NCI-H2107 (cell line): Measurements from ENCODE around the gene SYCP2.

Experiments
- DNase-seq: peaks from one replicate; lab custom pipeline; 2025; lab: John Stamatoyannopoulos, UW

SYCP2 gene

DNA sequence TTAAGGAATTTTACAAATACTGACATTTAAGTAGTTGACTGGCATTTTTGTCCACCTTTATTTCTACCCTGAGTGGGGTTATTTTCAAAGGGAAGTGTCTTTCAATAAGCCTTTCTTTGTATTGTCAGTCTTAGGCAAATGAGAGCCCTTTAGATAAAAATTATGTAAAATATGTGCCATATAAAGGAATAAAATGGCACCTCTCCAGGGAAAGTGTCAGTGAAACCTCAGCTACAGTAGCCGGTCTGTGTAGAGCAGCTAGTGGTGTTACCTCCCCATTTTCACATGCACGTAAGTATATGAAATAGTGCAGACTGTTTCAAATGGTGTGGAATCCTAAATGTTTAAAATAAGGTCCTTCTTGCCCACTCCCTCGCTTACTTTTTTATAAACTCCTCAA lies 11.7 kb upstream of the SYCP2 start:
- DNase-seq = no peak

DNA sequence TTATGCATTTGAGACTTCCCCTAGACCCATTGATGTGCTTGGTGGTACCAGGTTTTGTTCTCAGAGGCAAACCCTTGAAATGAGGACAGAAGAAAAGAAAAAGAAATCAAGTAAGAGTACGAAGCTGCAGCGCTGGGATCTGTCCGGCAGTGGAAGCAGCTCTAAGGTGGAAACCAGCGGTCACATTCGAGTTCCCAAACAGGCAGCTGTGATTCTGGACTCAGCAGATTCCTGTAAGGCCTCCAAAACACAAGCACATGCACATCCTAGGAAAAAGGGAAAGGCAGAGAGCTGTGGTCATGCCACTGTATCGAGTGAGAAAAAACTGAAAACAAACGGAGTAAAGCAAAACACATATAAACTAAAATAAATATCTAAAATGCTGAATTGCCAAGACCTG lies 11.3 kb upstream of the SYCP2 start:
- DNase-seq = no peak

DNA sequence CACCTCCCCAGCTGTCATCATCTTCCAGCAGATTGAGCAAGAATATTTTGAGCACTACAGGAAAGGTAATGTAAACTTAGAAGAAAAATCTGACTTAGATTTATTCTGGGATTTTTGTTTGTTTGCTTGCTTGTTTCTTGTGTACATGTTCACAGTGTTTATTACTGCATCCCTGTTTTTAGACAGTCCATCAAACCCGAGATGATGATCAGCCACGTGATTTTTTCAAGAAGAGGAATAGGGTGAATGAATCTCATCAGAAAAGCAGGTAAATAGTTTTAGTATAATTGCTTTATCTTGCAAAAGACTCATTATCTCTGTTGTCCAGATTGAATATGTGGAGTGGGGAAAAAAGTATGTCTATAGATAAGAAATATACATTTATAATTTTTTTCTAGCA lies 8.8 kb upstream of the SYCP2 start:
- no peak for DNase-seq

DNA sequence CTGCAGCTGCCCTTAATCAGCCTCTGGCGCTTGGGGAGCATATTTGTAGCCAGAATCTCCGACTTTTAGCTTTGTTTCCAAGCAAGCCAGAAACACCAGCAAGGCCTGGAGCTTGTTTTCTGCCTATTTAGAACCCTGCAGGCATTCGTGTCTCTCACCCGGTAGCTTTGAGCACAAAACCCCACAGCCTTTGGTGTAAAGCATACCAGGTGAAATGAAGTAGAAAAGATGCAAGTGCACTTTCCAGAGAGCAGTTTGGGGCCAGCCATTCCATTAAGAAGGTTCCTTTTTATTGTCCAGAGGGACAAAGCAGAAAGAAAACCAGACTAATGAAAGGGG lies 7.5 kb upstream of the SYCP2 start:
- DNase-seq = no peak

DNA sequence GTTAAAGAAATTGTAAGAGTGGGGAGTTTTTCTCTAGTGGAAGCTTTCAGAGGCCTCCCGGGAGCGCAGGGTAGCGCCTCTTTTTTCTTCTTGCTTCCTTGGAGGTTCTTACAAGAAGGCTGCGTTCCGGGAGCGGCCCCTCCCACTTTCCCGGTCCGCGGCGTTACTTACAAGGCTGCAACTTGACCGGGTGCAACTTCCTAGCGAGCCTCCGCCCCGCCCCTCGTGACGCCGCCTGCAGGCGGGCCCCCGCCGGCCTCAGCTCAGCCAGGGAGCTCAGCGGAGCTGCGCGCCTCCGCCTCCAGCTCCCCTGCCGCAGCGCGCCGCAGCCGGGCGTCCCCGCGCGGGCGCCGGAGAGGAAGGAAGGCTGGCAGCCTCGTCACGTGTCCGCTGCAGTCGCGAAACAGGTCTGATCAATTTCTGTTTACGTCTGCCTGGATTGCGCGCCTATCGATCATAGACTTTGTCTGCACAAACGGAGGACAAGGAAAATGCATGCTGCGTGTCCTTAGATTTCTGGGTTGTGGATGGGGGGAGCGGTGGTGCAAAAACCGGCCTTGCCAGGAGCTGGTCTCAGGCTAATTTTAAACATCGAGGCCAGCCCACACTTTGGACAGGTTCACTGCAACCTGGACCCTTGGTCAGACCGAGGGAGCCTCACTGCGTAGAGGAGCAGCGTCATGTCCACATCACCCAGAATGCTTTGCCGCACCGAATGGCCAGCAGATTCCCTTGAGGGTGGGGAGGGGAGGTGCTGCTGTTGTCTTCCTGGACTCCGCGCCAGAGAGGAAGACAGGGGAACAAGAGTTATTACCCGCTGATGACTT lies 6.9 kb upstream of the SYCP2 start, which contains the start of the genes FAM217B and PPP1R3D:
TSS of gene FAM217B (plus strand) at position 261 of the 827 bp plus-strand sequence. CDS start 3,555 bp downstream, outside the sequence.
TSS of gene PPP1R3D (minus strand) at position 177 of the 827 bp plus-strand sequence. CDS start 374 bp downstream, outside the sequence.
- peak; percentile 80 for DNase-seq

DNA sequence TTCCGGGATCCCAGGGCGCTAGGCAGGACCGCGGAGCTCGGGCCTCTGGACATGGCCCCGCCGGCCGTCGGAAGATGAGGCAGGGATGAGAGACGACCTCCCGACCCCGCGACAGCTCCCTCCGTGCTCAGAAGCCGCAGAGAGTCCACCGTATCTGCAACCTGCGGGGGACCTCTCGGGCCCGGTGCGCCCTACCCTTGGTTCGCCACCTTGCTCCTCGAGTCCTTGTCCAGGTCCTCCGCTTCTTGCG lies 6.4 kb upstream of the SYCP2 start:
- no peak for DNase-seq

DNA sequence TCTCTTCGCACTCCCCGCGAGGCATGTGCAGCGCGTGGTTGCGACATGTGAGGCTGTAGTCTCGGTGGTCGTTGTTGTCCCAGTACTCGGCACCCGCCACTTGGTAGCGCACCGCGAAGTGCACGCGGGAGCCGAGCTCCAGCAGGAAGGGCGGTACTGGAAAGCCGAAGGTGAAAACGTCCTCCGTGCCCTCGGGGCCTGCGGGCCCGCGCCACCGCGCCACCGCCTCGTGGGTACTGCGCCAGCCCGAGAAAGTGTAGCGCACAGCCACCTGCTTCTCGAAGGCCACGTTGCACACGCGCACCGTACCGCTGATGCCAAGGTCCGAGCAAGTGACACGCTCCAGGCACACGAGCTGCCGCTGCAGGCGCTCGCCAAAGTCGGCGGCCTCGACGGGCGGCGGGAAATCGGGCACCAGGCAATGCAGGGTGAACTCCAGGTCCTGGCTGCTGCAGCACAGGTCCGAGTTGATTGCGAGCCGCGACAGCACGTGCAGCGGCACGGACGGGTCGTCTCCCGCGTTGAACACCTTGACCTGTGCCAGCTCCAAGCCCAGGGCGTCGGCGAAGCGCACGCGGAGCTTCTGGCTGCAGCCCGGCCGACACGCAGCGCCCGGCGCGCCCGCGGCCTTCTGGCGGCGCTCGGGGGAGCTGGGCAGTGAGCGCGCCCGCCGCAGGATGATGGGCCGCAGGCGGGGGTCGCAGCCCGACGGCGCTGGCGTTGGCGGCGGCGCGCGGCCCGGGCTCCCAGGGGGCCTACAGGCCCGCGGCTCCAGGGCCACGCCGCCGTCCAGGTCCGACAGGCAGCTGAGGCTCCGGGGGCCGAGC lies 5.8 kb upstream of the SYCP2 start:
- DNase-seq = no peak

DNA sequence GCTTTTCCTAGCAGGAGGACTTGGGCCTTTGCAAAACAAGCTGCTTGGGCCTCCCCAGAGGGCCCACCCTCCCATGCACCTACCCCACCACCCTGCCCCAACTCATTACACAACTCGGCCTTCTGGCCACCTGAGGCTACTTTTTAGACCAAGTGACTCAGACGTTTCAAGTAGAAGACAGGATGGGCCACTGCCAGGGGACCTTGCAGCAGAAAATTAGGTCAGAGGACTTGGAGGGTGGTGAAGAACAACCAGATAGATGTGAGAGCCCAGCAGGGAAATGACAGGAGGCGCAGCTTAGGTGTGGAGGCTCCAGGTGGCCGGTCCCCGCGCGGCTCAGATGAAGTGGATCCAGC lies 5.2 kb upstream of the SYCP2 start:
- no peak for DNase-seq

DNA sequence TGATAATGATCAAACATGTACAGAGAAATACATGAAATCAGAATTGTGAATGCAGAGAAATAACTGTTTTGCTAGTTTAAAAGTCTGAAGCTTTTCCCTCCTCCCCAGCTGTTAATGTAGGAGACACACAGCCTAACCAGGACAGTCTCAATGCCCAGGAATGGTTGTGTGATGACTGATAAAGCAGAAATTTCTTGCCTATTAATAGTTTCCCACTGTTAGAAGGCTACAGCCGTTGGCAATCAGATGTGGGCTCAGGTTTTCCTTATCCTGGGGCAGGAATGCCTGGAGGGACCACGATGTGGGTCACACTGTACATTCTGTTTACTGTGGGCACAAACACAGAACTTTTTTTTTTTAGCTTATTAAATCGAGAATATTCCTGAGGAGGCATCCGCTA lies 4.8 kb upstream of the SYCP2 start:
- no peak for DNase-seq

DNA sequence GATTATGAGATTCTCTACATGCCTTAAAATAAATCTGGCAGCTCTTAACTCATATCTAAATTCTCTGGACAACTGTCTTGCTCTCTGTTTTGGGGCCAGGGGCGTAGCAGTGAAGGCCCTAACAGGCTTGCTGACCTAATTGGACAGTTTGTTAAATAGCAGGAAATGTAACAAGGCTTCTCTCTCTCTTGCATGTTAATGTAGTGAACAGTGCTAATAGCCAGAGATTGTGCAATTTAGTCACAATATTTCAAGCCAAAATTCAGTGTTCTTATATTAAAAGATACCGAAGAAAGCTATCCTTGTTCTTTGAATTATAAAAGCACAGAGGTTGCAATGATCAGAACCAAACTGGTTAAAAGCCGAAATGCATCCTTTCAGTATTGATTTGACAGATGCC lies 3.7 kb upstream of the SYCP2 start:
- no peak for DNase-seq

DNA sequence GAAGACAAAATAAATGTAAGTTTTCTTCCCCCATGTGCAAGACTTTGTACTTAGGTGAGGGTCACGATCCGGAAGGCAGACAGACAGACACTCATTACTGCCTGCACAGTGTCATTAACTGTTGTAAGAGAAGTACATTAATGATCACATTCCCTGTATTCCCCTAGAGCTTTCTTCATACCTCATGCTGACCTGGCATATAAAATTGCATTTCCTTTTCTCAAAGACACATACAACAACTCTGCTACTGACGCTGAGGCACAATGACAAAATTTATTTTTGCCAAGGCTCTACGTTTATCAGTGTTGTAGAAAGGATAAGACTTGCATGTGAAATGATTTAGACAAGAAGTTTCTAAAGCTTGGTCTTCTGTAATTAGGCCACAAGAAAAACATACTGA lies 3.0 kb upstream of the SYCP2 start:
- DNase-seq = no peak

DNA sequence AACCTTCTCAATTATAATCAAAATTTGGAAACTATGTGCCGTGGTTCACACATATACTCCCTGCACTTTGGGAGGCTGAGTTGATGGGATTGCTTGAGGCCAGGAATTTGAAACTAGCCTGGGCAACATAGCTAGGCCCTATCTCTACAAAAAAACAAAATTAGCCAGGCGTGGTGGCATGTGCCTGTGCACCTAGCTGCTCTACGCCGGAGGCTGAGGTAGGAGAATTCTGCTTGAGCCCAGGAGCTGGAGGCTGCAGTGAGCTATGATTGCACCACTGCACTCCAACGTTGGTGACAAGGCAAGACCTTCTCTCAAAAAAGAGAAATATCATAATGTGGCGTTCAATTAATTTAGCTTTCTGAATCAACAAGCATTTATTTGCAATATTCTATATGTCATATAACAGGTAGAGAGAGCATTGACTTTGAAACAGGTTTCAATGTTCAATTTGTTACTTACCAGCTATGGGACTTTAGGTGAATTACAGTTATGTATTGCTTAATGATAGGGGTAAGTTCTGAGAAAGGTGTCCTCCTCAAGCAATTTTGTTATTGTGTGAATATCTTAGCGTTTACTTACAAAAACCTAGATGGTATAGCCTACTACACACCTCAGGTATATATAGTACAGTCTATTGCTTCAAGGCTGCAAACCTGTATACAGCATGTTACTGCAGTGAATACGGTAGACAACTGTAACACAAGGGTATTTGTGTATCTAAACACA lies 2.2 kb upstream of the SYCP2 start:
- DNase-seq = no peak

DNA sequence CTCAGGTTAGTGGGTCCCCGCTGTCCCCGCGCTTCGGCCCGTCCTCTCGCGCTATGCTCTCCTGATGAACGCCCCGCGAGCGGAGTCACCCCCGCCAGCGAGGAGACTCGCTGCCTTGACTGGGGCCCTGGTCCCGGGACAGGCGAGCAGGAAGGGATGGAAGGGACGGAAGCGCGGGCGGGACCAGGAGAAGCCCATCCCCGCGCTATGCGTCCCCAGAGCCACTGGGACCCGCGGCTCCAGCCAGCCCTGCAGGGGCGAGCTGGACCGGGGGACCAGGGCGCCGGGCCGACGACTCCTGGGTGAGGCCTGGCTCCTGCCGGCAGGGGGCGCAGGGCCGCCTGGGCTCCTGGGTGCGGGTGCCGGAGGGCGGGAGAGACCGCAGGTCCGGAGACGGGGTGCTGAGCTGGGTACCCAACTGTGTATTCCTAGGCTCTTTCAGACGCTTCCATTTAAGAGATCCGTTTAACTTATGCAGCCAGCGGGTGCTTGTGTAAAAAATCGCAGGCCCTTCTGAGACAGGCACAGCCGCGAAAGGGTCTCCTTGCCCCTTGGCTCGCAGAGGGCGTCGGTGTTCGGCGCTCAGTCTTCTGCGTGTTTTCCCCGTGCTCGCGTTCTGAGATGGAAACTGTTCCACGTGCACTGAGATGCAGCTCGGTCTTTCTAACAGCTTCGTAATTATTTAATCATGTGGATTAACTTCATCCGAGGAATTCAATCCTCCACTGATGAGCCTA lies 580 bp upstream of the SYCP2 start:
- DNase-seq = peak; percentile 72

DNA sequence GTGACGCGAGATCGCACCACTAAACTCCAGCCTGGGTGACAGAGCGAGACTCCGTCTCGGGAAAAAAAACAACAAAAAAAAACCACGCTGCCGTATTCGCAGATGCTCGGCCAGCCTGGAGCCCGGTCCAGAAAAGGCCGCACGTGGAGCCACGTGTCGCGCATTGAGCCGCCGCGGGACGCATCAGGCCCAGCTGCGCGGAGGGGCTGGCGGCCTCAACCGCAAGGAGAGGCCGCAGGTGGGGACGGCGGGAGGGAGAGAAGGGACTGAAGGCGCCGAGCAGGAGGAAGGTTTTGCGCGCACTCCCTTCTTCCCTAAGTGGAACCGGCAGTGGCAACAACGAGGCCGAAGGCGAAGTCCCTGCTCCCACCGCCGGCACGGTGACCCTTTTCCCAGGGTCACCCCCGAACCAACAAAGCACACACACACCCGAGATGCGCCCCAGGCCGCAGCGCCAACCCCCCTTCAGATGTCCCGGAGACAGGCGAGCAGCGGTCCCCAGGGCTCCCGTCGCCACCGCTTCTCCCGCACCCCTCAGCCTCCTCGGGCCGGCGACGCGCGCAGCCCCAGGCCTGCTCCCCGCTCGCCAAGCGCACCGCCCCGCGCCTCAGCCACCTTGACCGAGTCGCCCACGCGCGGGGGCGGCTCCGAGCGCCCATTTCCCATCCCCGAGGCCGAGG lies 681 bp downstream of the SYCP2 start:
- no peak for DNase-seq

DNA sequence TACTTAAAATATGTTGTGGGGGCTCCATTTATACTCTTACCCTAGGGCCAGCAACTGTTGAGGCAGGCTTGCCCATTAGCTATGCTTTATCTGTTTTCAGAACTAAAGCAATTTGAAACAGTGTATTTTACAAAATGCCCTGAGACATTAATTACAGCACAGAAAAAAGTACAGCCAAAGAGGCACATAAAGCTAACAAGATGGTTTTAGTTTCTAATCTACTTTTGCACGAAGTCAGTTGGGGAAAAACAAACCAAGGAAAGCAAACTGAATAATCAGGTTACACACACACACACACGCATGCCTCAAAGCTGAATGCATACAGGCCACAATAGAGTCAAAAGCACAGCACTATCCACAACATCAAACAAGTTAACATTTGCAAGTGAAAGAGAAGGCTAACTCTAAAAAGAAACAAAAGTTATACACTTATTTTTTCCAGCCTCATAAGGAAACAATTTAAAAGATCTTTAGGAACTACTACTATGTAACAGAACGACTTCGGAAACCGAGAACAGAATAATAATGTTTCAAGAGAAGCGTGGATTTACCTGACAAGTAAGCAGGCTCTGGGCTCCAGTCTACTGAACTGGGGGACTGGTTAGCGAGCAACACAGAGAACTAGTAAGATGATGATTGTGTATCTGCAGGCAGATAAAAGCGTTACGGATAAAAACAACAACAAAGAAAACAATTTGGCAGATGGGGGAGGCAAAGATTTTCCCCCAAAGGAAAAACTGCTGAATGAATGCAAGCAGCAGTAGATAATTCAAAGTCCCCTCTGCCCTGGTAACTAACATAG lies 1.7 kb downstream of the SYCP2 start:
- DNase-seq = no peak

DNA sequence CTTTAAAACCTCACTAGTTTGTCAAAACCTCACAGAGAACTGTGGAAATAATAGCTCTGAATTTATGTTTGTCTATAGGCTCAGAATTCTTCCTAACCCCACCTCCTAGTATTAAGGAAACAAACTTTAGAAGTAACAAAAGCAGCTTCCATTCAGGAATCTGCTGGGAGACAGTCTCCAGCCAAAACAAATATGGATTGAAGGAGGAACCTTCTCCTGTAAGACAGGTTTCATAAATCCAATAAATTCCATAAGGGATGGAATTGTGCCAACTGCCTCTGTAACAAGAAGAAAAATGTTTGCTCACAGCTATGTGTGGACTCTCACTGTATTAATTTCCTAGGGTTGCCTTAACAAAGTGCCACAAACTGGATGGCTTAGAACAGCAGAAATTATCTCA lies 7.5 kb downstream of the SYCP2 start:
- no peak for DNase-seq

DNA sequence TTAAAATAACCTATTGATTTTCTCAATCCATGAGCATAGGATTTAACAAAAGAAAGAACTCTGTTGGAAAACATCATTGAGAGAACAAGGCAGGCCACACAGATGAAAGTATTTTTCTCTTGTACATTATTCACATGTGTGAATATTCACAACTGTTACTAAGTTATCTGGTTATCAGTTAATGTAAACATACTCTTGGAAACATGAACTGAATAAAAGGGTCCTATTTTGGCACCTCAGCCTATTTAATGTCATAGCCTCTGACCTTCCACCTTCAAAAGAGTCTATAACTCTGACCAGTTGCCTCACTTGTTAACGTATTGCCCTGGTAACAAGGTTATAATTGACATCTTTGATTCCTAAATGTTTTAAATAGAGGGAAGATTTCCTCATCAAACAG lies 8.1 kb downstream of the SYCP2 start:
- DNase-seq = no peak

DNA sequence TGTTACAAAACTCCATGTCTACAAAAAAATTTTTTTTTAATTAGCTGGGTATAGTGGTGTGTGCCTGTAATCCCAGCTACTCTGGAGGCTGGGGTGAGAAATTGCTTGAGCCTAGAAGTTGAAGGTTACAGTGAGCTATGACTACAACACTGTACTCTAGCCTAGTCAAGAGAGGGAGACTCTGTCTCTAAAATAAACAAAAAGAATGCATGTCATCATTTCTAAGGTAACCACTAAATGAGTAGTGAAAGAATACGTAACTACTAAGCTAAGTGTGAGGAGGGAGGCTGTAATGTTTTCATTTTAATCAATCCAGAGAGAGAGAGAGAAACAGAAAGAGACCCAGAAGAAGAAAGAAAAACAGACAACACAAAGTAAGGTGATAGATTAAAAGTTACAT lies 9.9 kb downstream of the SYCP2 start:
- DNase-seq = no peak

DNA sequence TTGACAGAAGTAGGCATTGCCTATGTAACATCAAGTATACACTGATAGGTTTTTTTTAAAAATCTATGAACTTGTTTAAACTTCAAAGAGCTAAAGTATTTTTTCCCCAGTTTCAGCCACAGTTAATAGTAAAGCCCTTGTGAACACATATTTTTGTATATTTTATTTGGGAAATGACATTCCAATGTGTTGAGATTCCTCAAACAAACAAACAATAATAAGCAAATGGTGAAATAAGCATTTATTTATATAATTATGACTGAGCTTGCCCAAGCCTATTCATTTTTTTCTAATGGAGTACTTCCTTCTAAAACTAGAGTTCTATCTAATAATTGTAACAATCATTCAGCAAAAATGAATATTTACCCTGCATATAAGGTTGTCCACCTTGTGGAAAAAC lies 12.5 kb downstream of the SYCP2 start:
- no peak for DNase-seq

DNA sequence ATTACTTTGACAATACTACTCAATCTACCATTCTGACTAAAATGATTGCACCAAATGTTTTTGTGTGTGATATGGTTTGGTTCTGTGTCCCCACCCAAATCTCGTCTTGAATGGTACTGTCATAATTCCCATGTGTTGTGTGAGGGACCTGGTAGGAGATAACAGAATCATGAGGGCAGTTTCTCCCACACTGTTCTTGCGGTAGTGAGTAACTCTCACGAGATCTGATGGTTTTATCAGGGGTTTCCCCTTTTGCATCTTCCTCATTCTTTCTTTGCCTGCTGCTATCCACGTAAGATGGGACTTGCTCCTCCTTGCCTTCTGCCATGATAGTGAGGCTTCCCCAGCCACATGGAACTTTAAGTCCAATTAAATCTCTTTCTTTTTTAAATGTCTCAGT lies 20.8 kb downstream of the SYCP2 start:
- no peak for DNase-seq

DNA sequence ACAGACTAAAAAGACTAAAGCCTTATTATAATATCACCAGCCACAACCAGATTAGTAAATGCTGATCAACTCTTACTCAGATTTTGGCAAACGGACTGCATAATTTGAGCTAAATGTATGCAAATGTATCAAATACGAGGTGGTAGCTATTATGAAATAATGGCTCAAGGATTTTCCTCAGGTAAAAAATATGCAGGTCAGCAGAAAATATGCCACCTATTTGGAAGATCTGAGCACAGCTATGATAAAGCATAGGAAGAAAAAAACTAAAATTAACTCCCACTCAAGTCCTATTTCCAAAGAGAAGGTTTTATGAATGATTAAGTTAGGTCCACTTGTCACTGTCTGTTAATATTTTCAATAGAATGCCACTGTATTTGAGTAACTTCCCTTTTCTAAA lies 22.4 kb downstream of the SYCP2 start:
- no peak for DNase-seq
